ENCODE measurements around the gene AJM1. TPM values are rescaled to one million over a fixed set of nuclear protein-coding genes. Genes with fewer than 3 reads are reported as not detected.
A peak's percentile ranks its signal among the peaks of the same experiment; 100 is the strongest.

Gene AJM1
- total RNA-seq, 1 donor from 2014 or later, result 1.1 TPM

GRCh38 chr9:136854113-136854841 is 12.0 kb downstream of the AJM1 start:
- FAIRE-seq (no peak), DNase-seq (ENCODE audit: low read depth) (no peak)
- peaks cover 10% of the 10 kb centered on the region for H3K36me3 ChIP-seq (ENCODE audit: control insufficient read depth, insufficient read depth, low read length)
- H3K4me3 ChIP-seq (ENCODE audit: low read depth, low read length), result no peak overlapping the region
- H3K27me3 ChIP-seq (ENCODE audit: control insufficient read depth, insufficient read depth, low read length), result no peaks in the 10 kb centered on the region
- TF ChIP-seq CTCF (IDR thresholded peaks at IDR 0.05; ENCODE audit: insufficient read depth, low read length, severe bottlenecking), result no peak

GRCh38 chr9:136854842-136855460 is 12.7 kb downstream of the AJM1 start:
- H3K4me3 ChIP-seq (ENCODE audit: low read depth, low read length), result no peak overlapping the region
- H3K27me3 ChIP-seq (ENCODE audit: control insufficient read depth, insufficient read depth, low read length), result no peaks in the 10 kb centered on the region
- DNase-seq (ENCODE audit: low read depth) (no peak), FAIRE-seq (no peak)
- H3K36me3 ChIP-seq (ENCODE audit: control insufficient read depth, insufficient read depth, low read length), result peaks cover 10% of the 10 kb centered on the region
- TF ChIP-seq CTCF (IDR thresholded peaks at IDR 0.05; ENCODE audit: insufficient read depth, low read length, severe bottlenecking), result no peak

- FAIRE-seq, result no peak
- DNase-seq (ENCODE audit: low read depth), result no peak
- no peak for TF ChIP-seq CTCF (IDR thresholded peaks at IDR 0.05; ENCODE audit: insufficient read depth, low read length, severe bottlenecking)
- Histone ChIP-seq H3K4me3 (ENCODE audit: low read depth, low read length) (no peak overlapping the region), H3K27me3 (ENCODE audit: control insufficient read depth, insufficient read depth, low read length) (no peaks in the 10 kb centered on the region), H3K36me3 (ENCODE audit: control insufficient read depth, insufficient read depth, low read length) (peaks cover 5% of the 10 kb centered on the region)
Observed at GRCh38 chr9:136855461-136856078, 13.3 kb downstream of the AJM1 start.

- TF ChIP-seq CTCF (IDR thresholded peaks at IDR 0.05; ENCODE audit: insufficient read depth, low read length, severe bottlenecking), result no peak
- Histone ChIP-seq H3K4me3 (ENCODE audit: low read depth, low read length) (no peak overlapping the region), H3K36me3 (ENCODE audit: control insufficient read depth, insufficient read depth, low read length) (peaks cover 2% of the 10 kb centered on the region), H3K27me3 (ENCODE audit: control insufficient read depth, insufficient read depth, low read length) (no peaks in the 10 kb centered on the region)
- FAIRE-seq (no peak), DNase-seq (ENCODE audit: low read depth) (no peak)
Observed at GRCh38 chr9:136856079-136856476, 13.8 kb downstream of the AJM1 start.

GRCh38 chr9:136856541-136857141 is 14.4 kb downstream of the AJM1 start:
- FAIRE-seq, result no peak
- TF ChIP-seq CTCF (IDR thresholded peaks at IDR 0.05; ENCODE audit: insufficient read depth, low read length, severe bottlenecking), result peak; percentile 13
- no peaks in the 10 kb centered on the region for H3K27me3 ChIP-seq (ENCODE audit: control insufficient read depth, insufficient read depth, low read length)
- H3K36me3 ChIP-seq (ENCODE audit: control insufficient read depth, insufficient read depth, low read length), result peaks cover 4% of the 10 kb centered on the region
- H3K4me3 ChIP-seq (ENCODE audit: low read depth, low read length), result no peak overlapping the region
- no peak for DNase-seq (ENCODE audit: low read depth)

Measured in bronchial epithelial cell (primary cell).